ENCODE results near the gene GSTO1. TPM values are rescaled to one million over a fixed set of nuclear protein-coding genes. Genes with fewer than 3 reads are reported as not detected.
A peak's percentile ranks its signal among the peaks of the same experiment; 100 is the strongest.

GSTO1 gene
- total and polyA plus RNA-seq, 2 donors (not counting 1 experiment from before 2014, with no cell fraction given) = 151 to 249 TPM

DNA sequence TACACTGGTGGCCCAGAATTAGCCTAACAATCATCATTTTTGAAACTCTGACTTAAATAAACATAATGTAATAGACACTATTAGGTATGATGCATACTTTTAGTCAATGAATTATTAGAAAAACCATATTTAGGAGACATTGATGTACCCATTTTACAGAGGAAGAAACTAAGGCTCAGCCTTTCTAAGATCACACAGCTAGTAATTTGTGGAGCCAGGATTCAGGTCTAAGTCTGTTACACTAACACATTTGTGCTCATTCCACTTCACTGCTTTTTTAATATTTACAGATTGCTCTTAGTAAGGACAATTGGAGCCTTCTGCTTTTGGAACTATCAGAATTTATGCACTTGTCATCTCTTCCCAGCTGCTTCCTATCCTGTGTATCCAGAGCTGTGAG is 31.4 kb upstream of the GSTO1 start:
- H3K9me3 ChIP-seq (ENCODE audit: control insufficient read depth, insufficient read depth, low read depth, low read length) = no peaks in the 10 kb centered on the region
- no peaks in the 10 kb centered on the region for H3K36me3 ChIP-seq (ENCODE audit: control insufficient read depth, insufficient read depth, low read length)
- no peak for DNase-seq (ENCODE audit: low read depth in 2 of 2)
- peaks cover 9% of the 10 kb centered on the region for H3K27me3 ChIP-seq (ENCODE audit: control insufficient read depth, insufficient read depth, low read length)
- H4K20me1 ChIP-seq (ENCODE audit: control insufficient read depth, extremely low read depth, insufficient read depth, low read length) = no peaks in the 10 kb centered on the region
- no peaks in the 10 kb centered on the region for H3K4me1 ChIP-seq (ENCODE audit: control insufficient read depth, extremely low read depth, insufficient read depth, low read length)
- H3K79me2 ChIP-seq (ENCODE audit: control insufficient read depth, insufficient read depth, low read length) = no peaks in the 10 kb centered on the region
- H3K9ac ChIP-seq (ENCODE audit: insufficient read depth, low read length) = no peak overlapping the region
- H3K4me2 ChIP-seq (ENCODE audit: extremely low read depth, insufficient read depth, low read length) = no peak overlapping the region
- H2AFZ ChIP-seq (ENCODE audit: low read length) = no peak overlapping the region
- no peak overlapping the region for H3K4me3 ChIP-seq (replicated peaks in 1 of 4; ENCODE audit: control extremely low read depth in 1 of 4, insufficient read depth in 1 of 4, low read depth in 3 of 4, low read length in 4 of 4)
- no peak for TF ChIP-seq EZH2 (IDR thresholded peaks at IDR 0.05; ENCODE audit: low read length, missing control alignments)
- TF ChIP-seq, protein P1, sequence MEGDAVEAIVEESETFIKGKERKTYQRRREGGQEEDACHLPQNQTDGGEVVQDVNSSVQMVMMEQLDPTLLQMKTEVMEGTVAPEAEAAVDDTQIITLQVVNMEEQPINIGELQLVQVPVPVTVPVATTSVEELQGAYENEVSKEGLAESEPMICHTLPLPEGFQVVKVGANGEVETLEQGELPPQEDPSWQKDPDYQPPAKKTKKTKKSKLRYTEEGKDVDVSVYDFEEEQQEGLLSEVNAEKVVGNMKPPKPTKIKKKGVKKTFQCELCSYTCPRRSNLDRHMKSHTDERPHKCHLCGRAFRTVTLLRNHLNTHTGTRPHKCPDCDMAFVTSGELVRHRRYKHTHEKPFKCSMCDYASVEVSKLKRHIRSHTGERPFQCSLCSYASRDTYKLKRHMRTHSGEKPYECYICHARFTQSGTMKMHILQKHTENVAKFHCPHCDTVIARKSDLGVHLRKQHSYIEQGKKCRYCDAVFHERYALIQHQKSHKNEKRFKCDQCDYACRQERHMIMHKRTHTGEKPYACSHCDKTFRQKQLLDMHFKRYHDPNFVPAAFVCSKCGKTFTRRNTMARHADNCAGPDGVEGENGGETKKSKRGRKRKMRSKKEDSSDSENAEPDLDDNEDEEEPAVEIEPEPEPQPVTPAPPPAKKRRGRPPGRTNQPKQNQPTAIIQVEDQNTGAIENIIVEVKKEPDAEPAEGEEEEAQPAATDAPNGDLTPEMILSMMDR (conservative IDR thresholded peaks at IDR 0.05 in 1 of 2, IDR thresholded peaks at IDR 0.05 in 1 of 2; ENCODE audit: low read depth in 1 of 2, low read length in 2 of 2) = no peak
- no peak overlapping the region for H3K27ac ChIP-seq (ENCODE audit: insufficient read depth, low read length)

DNA sequence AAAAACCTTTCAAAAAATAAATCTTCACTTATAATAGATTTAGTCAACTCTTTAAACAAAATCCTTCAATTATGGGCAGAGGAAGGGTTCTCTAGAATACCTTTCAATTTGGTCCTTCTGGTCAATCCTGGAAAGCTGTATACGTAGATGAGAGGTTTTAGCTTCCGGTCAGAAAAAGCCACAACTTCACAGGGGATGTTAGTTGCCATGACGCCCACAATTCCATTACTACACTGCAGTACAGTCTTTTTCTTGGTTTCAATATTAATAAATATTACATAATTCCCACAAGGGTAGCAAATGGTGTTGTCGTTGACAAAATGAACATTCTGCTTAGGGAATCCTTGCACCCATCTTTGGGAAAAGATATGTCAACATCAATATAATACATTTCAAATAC is 24.2 kb upstream of the GSTO1 start:
- Histone ChIP-seq H3K36me3 (ENCODE audit: control insufficient read depth, insufficient read depth, low read length) (no peaks in the 10 kb centered on the region), H3K4me1 (ENCODE audit: control insufficient read depth, extremely low read depth, insufficient read depth, low read length) (no peaks in the 10 kb centered on the region), H3K4me2 (ENCODE audit: extremely low read depth, insufficient read depth, low read length) (no peak overlapping the region), H3K4me3 (replicated peaks in 1 of 4; ENCODE audit: control extremely low read depth in 1 of 4, insufficient read depth in 1 of 4, low read depth in 3 of 4, low read length in 4 of 4) (no peak overlapping the region), H4K20me1 (ENCODE audit: control insufficient read depth, extremely low read depth, insufficient read depth, low read length) (no peaks in the 10 kb centered on the region), H3K27me3 (ENCODE audit: control insufficient read depth, insufficient read depth, low read length) (no peaks in the 10 kb centered on the region), H3K79me2 (ENCODE audit: control insufficient read depth, insufficient read depth, low read length) (no peaks in the 10 kb centered on the region), H3K9ac (ENCODE audit: insufficient read depth, low read length) (no peak overlapping the region), H3K9me3 (ENCODE audit: control insufficient read depth, insufficient read depth, low read depth, low read length) (no peaks in the 10 kb centered on the region), H2AFZ (ENCODE audit: low read length) (no peak overlapping the region), H3K27ac (ENCODE audit: insufficient read depth, low read length) (no peak overlapping the region)
- no peak for TF ChIP-seq EZH2 (IDR thresholded peaks at IDR 0.05; ENCODE audit: low read length, missing control alignments)
- TF ChIP-seq, protein P1 (conservative IDR thresholded peaks at IDR 0.05 in 1 of 2, IDR thresholded peaks at IDR 0.05 in 1 of 2; ENCODE audit: low read depth in 1 of 2, low read length in 2 of 2) = no peak
- DNase-seq (ENCODE audit: low read depth in 2 of 2) = peak in 1 of 2 donors; percentile 3

DNA sequence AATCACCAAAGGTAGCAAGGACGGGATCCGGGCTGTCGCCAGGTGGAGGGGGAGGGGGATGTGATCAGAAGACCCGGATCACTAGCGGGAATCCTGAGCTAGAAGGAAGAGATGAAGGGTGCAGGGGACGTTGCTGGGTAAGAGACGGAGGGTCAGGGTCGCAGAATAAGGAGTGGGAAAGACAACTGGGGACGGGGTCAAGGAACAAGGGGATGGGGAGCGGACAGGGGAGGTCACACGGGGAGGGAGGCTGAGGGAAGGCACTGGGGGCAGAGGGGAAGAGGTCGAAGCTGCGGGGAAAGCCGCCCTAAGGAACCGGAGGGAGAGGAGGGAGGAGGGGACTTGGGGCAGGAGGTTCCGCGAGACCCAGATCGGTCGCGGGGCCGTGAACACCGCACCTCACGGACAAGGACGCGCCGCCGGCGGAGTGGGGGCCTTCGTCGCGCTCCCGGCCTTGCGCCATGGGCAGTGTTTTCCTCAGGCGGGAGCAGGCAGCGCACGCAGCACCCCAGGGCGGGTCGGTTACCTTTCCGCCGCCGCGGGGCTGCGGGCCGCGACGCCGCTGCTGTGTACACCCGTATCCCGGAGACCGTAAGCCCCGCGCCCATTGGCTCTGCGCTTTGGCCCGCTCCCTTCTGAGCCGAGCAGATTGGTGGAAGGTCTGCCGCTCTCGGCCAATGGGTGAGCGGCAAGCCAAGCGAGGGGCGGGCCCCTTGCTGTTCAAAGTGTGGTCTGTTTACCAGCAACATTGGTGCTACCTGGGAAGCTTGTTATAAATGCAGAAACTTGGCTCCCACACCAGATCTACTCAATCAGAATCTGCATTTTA is 22.7 kb upstream of the GSTO1 start, which contains the start of gene CFAP43:
Gene CFAP43 (minus strand): TSS at position 581 of the 829 bp plus-strand sequence. CDS start 118 bp downstream, at position 463.
- Histone ChIP-seq H3K4me1 (ENCODE audit: control insufficient read depth, extremely low read depth, insufficient read depth, low read length) (no peaks in the 10 kb centered on the region), H4K20me1 (ENCODE audit: control insufficient read depth, extremely low read depth, insufficient read depth, low read length) (no peaks in the 10 kb centered on the region), H3K4me3 (replicated peaks in 1 of 4; ENCODE audit: control extremely low read depth in 1 of 4, insufficient read depth in 1 of 4, low read depth in 3 of 4, low read length in 4 of 4) (peak within 1 kb of the TSS; percentile 78 to 87 (median 81)), H3K9me3 (ENCODE audit: control insufficient read depth, insufficient read depth, low read depth, low read length) (no peaks in the 10 kb centered on the region), H2AFZ (ENCODE audit: low read length) (peak within 1 kb of the TSS; percentile 98), H3K9ac (ENCODE audit: insufficient read depth, low read length) (peak within 1 kb of the TSS; percentile 94), H3K4me2 (ENCODE audit: extremely low read depth, insufficient read depth, low read length) (peak within 1 kb of the TSS; percentile 98), H3K79me2 (ENCODE audit: control insufficient read depth, insufficient read depth, low read length) (no peaks in the 10 kb centered on the region), H3K27me3 (ENCODE audit: control insufficient read depth, insufficient read depth, low read length) (no peaks in the 10 kb centered on the region), H3K36me3 (ENCODE audit: control insufficient read depth, insufficient read depth, low read length) (no peaks in the 10 kb centered on the region), H3K27ac (ENCODE audit: insufficient read depth, low read length) (peak within 1 kb of the TSS; percentile 83)
- DNase-seq (ENCODE audit: low read depth in 2 of 2) = peak; percentile 93 to 94
- TF ChIP-seq EZH2 (IDR thresholded peaks at IDR 0.05; ENCODE audit: low read length, missing control alignments) = no peak
- TF ChIP-seq, protein P1 (conservative IDR thresholded peaks at IDR 0.05 in 1 of 2, IDR thresholded peaks at IDR 0.05 in 1 of 2; ENCODE audit: low read depth in 1 of 2, low read length in 2 of 2) = no peak
